Spleen (tissue), 7 donors: ENCODE measurements around the gene MFAP3L.

ENCODE experiments used
- CTCF ChIP-seq, 11 experiments: fragments of 200-600 bp in 7 of 11; fragments of 450-650 bp in 4 of 11; sonication (generic) in 4 of 11; IDR thresholded peaks in 8 of 11; conservative IDR thresholded peaks in 3 of 11; 1 replicate in 7 of 11; 2 replicates in 4 of 11; pipeline versions ENCODE4 v1.4.0 to v1.8.0; 2016 to 2021; ENCODE audit warnings: antibody characterized with exemption in 11 of 11, inconsistent platforms in 4 of 11, mild to moderate bottlenecking in 1 of 11
- POLR2A ChIP-seq, 3 donors: fragments of 450-650 bp; IDR thresholded peaks; one replicate each; pipeline ENCODE4 v1.5.1; 2017; ENCODE audit warnings: antibody characterized with exemption in 3 of 3, mild to moderate bottlenecking in 1 of 3
- POLR2AphosphoS5 ChIP-seq, 3 donors: sonication (generic); formaldehyde crosslinking; IDR thresholded peaks; one replicate each; pipeline ENCODE4 v1.5.1; 2017; ENCODE audit warnings: antibody characterized with exemption in 3 of 3
- donor health status: DM: no; HTN: no; CAD: no; lungs with moderate emphysema.
- donor health status: DM: no; HTN: no; CAD: no.
- donor health status: DM: no; HTN: no; CAD: no.

- TF ChIP-seq CTCF (IDR thresholded peaks at IDR 0.05 in 8 of 11, conservative IDR thresholded peaks at IDR 0.05 in 3 of 11) (no peak), POLR2A (IDR thresholded peaks at IDR 0.05) (no peak), POLR2AphosphoS5 (IDR thresholded peaks at IDR 0.05) (no peak)
Measured at GRCh38 chr4:169968999-169969398, 57.2 kb downstream of the MFAP3L start.
